GM21360 (cell line): ENCODE measurements around the gene NRM.

Experiments used
- ATAC-seq: cut with Tn5 transposase; IDR thresholded peaks from one replicate; pipeline ENCODE4 v1.9.1; 2021; ENCODE audit warnings: mild to moderate bottlenecking, moderate library complexity; ENCODE audit not compliant: unreplicated experiment

Gene NRM

DNA sequence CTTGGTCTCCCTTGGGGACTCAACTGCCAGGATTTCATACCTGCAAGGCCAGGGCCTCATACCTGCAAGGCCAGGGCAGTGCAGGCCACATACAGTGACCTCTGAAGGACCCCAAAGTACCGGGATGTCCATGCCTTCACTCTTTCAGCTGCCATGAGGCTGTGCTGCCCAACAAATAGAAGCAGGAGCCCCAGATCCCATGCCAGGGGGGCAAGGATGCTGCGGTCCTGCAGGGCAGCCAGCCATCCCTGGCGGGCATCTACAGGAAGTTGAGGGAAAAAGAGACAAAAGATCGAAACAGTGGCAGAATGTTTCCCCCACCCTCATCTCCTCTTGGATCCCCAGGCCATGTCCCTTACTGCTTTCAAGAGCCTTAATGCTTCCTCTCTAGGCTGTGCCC is 799 bp downstream of the NRM start:
- ATAC-seq: no peak

DNA sequence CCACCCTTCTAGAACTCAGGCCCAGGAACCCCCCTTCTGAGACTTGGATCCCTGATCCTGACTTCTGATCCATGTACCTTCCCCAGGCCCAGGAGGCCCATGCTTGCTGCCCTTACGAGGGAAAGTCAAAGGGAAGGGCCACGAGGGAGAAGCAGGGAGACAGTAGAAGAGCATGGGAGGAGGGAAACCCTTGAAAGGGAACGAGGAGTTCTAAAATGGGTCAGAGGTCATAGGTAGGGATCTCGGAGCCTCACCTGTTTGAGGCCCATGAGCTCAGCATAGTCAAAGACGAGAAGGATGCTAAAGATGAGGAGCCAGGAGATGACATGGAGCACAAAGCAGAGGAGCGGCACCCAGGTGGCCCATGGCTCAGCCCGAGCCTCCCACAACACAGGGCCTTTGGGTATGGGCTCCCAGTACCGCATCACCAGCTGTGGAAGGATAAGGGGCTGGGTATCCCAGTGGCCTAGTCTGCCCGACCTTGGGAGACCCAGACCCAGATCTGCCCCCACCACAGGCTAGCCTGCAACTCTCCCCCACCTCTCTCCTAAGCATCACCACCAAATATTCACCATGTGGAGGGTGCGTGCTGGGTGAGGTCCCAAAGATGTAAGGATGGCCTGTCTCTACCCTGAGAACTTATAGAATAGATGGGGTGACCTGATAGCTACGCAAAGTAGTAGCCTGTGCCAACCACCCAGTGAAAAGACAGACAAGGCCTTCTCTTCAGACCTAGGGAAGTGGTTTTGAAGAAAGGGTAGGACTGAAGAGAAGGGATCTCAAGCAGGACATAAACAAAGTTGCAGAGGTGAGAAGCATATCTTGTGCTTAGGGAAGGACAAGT is 1.5 kb downstream of the NRM start:
- no peak for ATAC-seq

DNA sequence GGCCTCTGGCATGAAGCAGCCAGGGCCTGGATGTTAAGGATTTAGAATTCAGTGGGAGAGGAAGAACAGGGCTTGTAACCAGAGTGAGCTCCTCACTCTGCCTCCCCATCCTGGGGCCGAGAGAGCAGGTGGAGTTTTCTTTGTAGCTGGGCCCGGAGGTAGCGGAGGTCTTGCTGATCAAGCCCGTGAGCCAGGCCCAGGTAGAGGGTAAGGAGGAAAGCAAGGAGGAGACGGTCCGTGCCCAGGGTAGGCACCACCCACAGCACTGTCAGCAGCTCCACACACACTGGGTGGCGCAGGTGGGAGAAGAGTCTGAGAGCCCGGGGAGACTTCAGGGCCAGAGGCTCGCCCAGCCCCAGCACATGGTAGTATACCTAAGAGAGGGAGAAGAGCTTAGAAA is 2.2 kb downstream of the NRM start:
- no peak for ATAC-seq

DNA sequence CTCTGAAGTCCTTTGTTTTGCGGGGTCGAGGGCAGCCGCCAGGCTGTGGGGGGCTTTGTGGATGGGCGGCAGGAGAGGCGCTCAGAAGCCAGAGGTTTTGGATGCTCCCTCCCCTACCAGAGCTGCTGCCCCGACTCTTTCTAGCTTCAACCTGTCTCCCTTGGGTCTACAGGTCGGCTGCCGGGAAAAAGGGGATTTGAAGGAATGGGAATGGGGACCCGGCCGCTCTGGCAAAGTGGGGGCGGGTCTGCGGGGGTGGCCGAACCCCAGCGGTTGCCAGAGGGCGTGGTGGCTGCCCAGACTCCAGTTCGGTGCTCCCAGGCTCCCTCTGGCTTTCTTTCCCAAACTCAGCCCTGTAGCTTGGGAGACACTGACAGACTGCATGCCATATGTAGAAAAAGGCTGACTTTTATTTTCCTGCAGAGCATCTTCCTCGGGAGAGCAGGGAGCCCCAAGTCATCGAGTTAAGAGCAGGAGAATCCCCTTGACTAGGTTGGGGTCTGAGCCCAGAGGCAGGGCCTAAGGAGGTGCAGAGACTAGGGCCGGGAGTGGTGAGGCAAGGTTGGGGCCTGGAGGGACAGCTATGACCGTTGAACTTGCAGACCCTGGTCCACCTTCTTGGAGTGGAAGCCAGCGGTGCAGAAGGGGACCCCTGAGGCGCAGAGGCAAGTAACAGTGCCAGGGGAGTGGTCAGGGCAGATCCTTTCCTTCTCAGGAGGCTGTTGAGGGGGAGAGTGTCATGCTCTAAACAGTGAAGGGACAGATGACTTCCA is 2.9 kb downstream of the NRM start:
- no peak for ATAC-seq

DNA sequence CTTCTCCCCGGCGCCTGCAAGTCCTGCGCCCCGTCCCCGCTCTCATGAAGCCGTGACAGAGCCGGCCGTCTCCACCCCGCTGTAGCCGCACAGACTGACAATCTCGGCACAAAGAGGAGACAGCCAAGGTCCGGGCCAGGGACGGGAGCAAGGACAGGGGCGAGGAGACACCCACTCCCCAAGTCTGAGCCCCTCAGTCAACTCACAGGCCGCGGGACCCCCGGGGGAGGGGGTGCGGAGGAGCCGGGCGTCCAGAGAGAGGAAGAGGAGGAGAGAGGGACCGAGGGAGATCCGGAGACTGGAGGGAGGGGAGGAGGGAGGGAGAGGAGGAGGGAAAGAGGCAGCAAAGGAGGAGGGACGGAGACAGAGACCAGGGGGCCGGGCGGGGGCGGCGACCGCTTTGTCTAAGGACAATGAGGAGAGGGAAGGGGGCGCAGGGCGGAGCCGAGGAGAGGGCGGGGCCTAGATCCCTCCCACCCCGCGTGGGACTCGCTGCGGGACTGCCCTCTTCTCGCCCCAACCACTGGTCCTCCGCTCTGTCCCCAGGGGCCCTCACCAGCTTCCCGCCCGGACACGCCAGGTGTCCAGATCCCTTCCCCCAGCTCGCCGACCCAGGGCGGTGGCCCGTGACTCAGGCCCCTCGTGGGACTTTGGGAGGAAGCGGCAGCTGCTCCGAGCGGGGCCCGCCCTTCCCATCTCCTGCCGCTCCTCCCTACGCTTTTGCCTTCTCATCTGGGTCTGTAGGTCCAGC is 3.7 kb downstream of the NRM start:
- peak; percentile 36 for ATAC-seq

DNA sequence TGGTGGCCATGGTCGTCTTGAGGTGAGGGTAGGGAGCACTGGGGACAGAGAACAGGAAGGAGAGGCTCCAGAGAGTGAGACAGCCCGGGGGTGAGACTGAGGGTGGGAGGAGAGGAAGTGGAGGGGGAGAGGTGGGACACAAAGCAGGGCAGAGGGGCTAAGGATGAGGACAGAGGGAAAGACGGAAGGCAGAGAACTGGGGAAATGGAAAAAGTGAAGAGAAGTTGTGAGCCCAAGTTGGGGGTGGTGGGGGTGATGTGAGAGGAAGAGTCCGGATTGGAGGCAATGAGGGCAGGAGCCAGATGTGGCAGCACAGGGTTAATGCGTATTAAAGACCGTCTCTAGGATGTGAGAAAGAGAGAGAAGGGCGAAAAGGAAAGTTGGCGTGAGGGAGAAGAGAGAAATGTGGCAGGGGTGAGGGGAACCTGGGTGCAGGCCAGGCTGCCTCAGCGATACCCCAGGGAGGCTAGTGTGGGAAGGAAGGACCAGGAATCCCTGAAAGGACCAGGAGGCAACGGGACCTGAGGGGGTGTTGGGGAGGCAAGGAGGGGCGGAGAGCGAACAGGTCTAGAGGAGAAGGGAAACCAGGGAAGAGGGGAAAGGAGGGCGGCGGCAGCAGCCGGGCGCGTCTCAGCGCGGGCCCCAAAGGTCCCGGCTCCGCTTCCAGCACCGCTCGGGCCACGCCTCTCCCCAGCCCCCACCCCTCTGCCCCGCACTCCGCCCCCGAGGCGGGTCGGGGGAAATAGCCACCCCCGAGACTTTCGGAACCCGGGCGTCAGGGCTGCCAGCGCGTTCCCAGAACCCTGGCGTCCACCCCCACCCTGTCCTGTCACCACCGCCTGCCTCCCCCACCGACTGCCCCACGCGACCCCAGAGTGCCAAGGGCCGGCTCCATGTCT is 4.5 kb downstream of the NRM start, which contains the start of gene PPP1R18:
PPP1R18 (minus strand) TSS at position 637 of the 899 bp plus-strand sequence; CDS start at position 10, 627 bp downstream.
- no peak for ATAC-seq

DNA sequence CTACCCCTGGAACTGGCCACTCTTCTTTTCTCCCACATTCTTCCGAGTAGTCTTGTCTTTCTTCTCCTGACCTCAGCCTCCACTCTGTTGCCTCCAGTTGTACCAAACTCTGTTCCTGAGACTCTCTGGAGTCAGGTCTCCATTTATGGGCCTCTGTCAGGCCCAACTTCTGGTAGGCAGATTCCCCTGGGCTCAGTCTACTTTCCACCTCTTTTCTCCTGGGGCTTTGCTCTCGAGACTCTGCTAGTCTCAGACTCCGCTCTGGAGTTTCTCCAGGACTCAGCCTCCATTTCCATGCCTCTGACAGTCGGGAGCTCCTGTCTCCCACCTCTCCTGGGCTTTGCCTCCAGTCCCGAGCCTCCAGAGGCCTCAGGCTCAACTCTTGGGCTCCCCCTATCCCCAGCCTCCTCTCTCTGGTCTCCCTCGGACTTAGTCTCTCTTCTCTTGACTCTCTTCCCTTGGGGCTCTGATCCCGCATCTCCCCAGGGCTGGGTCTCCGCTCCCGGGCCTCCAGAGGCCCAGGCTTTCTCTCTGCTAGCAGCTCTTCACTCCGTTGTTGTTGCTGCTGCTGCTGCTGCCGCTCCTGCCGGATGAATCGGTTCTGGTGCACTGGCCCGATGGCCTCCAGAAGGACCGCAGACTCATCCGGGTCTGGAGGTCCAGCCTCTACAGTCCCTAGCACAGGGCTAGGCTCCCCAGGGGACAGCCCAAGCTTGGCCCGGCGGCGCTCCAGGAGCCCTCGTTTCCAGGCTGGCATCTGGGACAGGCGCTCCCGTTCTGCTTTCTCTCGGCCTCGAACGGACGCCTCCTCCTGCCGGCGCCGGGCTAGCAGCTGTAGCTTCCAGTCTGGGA is 5.4 kb downstream of the NRM start:
- ATAC-seq: no peak

GRCh38 chr6:30684386-30685156 is 6.2 kb downstream of the NRM start:
- no peak for ATAC-seq

DNA sequence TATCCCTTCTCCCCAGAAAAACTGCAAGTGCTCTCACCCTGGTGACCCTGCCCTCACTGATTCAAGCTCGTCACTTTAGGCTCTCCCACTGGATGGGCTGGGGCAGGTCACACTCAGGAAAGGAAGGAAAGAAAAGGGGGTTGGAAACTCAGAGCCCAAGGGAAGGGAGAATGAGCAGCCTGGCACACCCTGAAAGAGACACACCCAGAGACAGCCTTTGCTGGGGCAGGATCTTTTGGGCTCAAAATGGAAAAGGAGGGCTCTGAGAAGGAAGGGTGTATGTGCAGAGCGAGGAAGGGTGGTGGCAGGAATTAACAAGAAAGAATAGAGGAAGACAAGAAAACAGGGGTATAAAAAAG is 6.8 kb downstream of the NRM start:
- no peak for ATAC-seq

GRCh38 chr6:30683183-30683979 is 7.4 kb downstream of the NRM start:
- ATAC-seq: no peak

DNA sequence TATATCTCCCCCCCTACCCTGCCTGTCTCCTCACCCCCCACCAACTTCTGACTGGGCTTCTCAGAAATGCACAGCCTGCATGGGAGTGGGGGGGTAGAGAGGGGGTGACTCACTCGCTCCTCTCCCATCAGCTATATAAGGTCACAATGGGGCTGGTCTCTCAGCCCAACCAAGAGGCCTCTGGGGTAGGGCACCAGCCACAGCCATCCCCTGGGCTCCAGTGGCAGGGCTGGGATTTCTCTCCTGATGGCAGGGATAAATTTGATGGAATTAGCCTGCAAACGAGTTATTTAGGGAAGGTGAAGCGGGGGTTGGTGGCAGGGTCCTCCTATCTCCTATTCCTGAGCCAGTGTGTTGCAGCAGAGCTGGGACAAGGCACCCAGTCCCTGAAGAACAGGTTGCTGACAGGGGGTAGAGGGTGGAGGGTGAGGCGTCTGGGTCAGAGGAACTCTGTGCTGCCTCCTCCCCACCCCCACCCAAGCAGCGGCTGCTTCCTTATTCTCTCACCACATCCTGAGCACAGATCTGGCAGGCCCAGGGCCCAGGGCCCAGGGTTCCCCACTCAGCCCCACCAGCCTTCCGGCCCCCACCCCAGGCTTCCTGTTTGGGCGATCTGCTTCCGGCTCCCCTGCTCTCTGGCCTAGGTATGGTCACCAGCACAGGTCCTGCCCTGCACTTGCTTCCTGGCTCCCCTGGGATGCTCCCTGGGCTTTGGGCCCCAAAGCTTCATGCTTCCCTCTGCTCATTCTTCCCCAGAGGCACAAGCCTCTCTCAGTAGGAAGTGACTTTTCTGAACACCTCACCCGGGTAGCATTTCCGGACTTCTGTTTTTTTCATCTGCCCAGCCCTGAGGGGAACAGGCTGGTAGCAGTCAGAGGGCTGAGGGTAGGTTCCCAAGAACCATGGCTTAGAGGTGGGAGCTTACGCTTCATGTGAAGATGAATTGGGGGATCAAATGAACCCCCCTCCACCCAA is 8.4 kb downstream of the NRM start:
- peak; percentile 31 for ATAC-seq

- ATAC-seq: no peak
Measured at GRCh38 chr6:30681766-30682142, 9.0 kb downstream of the NRM start.

- ATAC-seq: no peak
Measured at GRCh38 chr6:30679765-30680535, 10.8 kb downstream of the NRM start.

- no peak for ATAC-seq
Measured at GRCh38 chr6:30678964-30679726, 11.6 kb downstream of the NRM start.

GRCh38 chr6:30676660-30677285 is 14.0 kb downstream of the NRM start:
- no peak for ATAC-seq
